ENCODE measurements around the gene ZBTB40. TPM values are rescaled to one million over a fixed set of nuclear protein-coding genes. Genes with fewer than 3 reads are reported as not detected.

The ZBTB40 gene
- total RNA-seq, 1 experiment from 2014 or later: 19.5 TPM

- Histone ChIP-seq H3K27me3 (ENCODE audit: insufficient read depth, low read length) (no peaks in the 10 kb centered on the region), H3K4me1 (ENCODE audit: control insufficient read depth in 1 of 2, insufficient read depth in 2 of 2, low read length in 2 of 2) (no peaks in the 10 kb centered on the region), H3K4me2 (ENCODE audit: low read length) (no peak overlapping the region), H3K27ac (ENCODE audit: low read depth, low read length) (no peak overlapping the region), H3K9ac (ENCODE audit: low read length) (no peak overlapping the region), H3K79me2 (ENCODE audit: insufficient read depth, low read length) (no peaks in the 10 kb centered on the region), H2AFZ (ENCODE audit: low read depth, low read length, poor library complexity, severe bottlenecking) (no peak overlapping the region), H3K4me3 (replicated peaks in 1 of 2; ENCODE audit: low read depth in 1 of 2, low read length in 2 of 2) (no peak overlapping the region), H3K9me2 (ENCODE audit: insufficient read depth) (no peaks in the 10 kb centered on the region), H3K9me3 (ENCODE audit: control insufficient read depth in 1 of 2, insufficient read depth in 1 of 2, low read depth in 1 of 2, low read length in 2 of 2) (no peaks in the 10 kb centered on the region), H3K36me3 (ENCODE audit: control insufficient read depth in 1 of 2, insufficient read depth in 2 of 2, low read length in 2 of 2) (peaks cover 19 to 24% of the 10 kb centered on the region in 2 experiments; a peak in 3 of 4 replicates), H4K20me1 (ENCODE audit: insufficient read depth) (no peaks in the 10 kb centered on the region)
- ATAC-seq (no peak), DNase-seq (ENCODE audit: low read depth, low spot score) (no peak)
- ChIA-PET RAD21 (ENCODE audit: low non-redundant PET in 1 of 2, low total read pairs in 2 of 2, uncharacterized antibody in 2 of 2, unreplicated experiment in 2 of 2) (no interaction called here), POLR2A (no interaction called here), CTCF (no interaction called here)
- BruUV-seq (replicated peaks): no TSS peak
- TF ChIP-seq ZNF274 (IDR thresholded peaks at IDR 0.05; ENCODE audit: low read depth, low read length) (no peak), ZBTB33 (IDR thresholded peaks at IDR 0.05; ENCODE audit: extremely low read depth, insufficient replicate concordance, low read length) (no peak), SP1 (IDR thresholded peaks at IDR 0.05; ENCODE audit: low read depth) (no peak), ELF1 (IDR thresholded peaks at IDR 0.05; ENCODE audit: borderline replicate concordance, low read depth) (no peak), EZH2 (IDR thresholded peaks at IDR 0.05) (no peak), REST (IDR thresholded peaks at IDR 0.05; ENCODE audit: low read depth) (no peak), SIN3A (IDR thresholded peaks at IDR 0.05; ENCODE audit: low read depth) (no peak), TCF7L2 (IDR thresholded peaks at IDR 0.05; ENCODE audit: borderline replicate concordance, extremely low read depth, insufficient read depth, insufficient read length) (no peak), MAX (IDR thresholded peaks at IDR 0.05) (no peak), FOSL1 (IDR thresholded peaks at IDR 0.05; ENCODE audit: low read depth) (no peak), EGR1 (IDR thresholded peaks at IDR 0.05; ENCODE audit: low read depth) (no peak), SRF (IDR thresholded peaks at IDR 0.05; ENCODE audit: low read depth) (no peak), RAD21 (IDR thresholded peaks at IDR 0.05; ENCODE audit: low read depth) (no peak), EZH2phosphoT487 (IDR thresholded peaks at IDR 0.05; ENCODE audit: borderline replicate concordance) (no peak), ATF3 (IDR thresholded peaks at IDR 0.05) (no peak), CBX3 (IDR thresholded peaks at IDR 0.05; ENCODE audit: low read depth) (no peak), JUND (IDR thresholded peaks at IDR 0.05) (no peak), CEBPB (IDR thresholded peaks at IDR 0.05; ENCODE audit: low read depth) (no peak)
- intact Hi-C loops (cut with micrococcal nuclease): loop anchor here (10.0 kb wide), 1 partner anchor 98 kb away; no protein-coding TSS in a partner anchor
Measured at GRCh38 chr1:22526677-22527076, 75.0 kb downstream of the ZBTB40 start.

Data from HCT116 (cell line).